HCT116 (cell line): ENCODE results near the gene KCNQ4. TPM values are rescaled to one million over a fixed set of nuclear protein-coding genes. Genes with fewer than 3 reads are reported as not detected.
A peak's percentile ranks its signal among the peaks of the same experiment; 100 is the strongest.

Experiments
- ATAC-seq: fragments of 200-7000 bp; cut with Tn5 transposase; 2 replicates; pipeline ENCODE4 v1.9.1; 2020; ENCODE audit warnings: mild to moderate bottlenecking, moderate library complexity
- BruUV-seq: library from RNA; stranded (reverse); fragments of 400-500 nt; replicated peaks from 2 replicates; lab custom pipeline; 2021; lab: Mats Ljungman, UMichigan
- CTCF ChIA-PET: fragments of 300-600 bp; sonication (Branson Sonifier 250); formaldehyde crosslinking; loops from one replicate; lab custom pipeline; 2021; ENCODE audit warnings: antibody characterized with exemption; lab: Charles Lee
- POLR2A ChIA-PET: fragments of 300-600, 350-600 bp; sonication (Branson Sonifier 250); formaldehyde crosslinking; loops from one replicate; lab custom pipeline; 2021; ENCODE audit warnings: antibody characterized with exemption; lab: Charles Lee
- RAD21 ChIA-PET, 2 experiments: fragments of 300-600 bp; sonication (Branson Sonifier 250); formaldehyde crosslinking; loops; one replicate each; lab custom pipeline; 2023; ENCODE audit warnings: low total read pairs in 2 of 2; ENCODE audit not compliant: uncharacterized antibody in 2 of 2, unreplicated experiment in 2 of 2, low non-redundant PET in 1 of 2; lab: Charles Lee
- DNase-seq: peaks from one replicate; pipeline ENCODE4 v3.0.0-alpha.2; 2010; ENCODE audit warnings: low read depth, low spot score
- H2AFZ ChIP-seq: fragments of 200-600 bp; shearing (Covaris generic), sonication (generic); 2 replicates; pipeline ENCODE4 v1.6.1; 2017; ENCODE audit warnings: low read depth, mixed run types, mixed read lengths, antibody characterized with exemption, low read length; ENCODE audit not compliant: poor library complexity, severe bottlenecking
- H3K27ac ChIP-seq: 2 replicates; pipeline ENCODE4 v1.5.1; 2012; ENCODE audit warnings: low read depth, low read length
- H3K27me3 ChIP-seq: fragments of 200-600 bp; sonication (generic); 2 replicates; pipeline ENCODE4 v1.6.1; 2016; ENCODE audit warnings: mixed run types, low read length, mixed read lengths; ENCODE audit not compliant: insufficient read depth
- H3K36me3 ChIP-seq, 2 experiments: fragments of 200-500 bp in 1 of 2; fragments of 200-600 bp in 1 of 2; sonication (Bioruptor generic) in 1 of 2; sonication (generic) in 1 of 2; 2 replicates each; pipeline versions ENCODE4 v1.5.1 to v1.6.1; 2014 to 2016; ENCODE audit warnings: low read length in 2 of 2, inconsistent platforms in 1 of 2, mixed read lengths in 1 of 2, mixed run types in 1 of 2; ENCODE audit not compliant: insufficient read depth in 2 of 2, control insufficient read depth in 1 of 2
- H3K4me1 ChIP-seq, 2 experiments: fragments of 200-600 bp in 1 of 2; sonication (generic) in 1 of 2; 2 replicates each; pipeline versions ENCODE4 v1.5.1 to v1.6.1; 2012 to 2017; ENCODE audit warnings: low read length in 2 of 2, inconsistent platforms in 1 of 2, mild to moderate bottlenecking in 1 of 2, mixed read lengths in 1 of 2, mixed run types in 1 of 2, moderate library complexity in 1 of 2; ENCODE audit not compliant: insufficient read depth in 2 of 2, control insufficient read depth in 1 of 2
- H3K4me2 ChIP-seq: fragments of 200-600 bp; sonication (generic); 2 replicates; pipeline ENCODE4 v1.6.1; 2017; ENCODE audit warnings: mixed run types, low read length, mixed read lengths
- H3K4me3 ChIP-seq, 2 experiments: fragments of 200-600 bp in 1 of 2; sonication (generic) in 1 of 2; replicated peaks in 1 of 2; 2 replicates each; pipeline ENCODE4 v1.5.1; 2011 to 2016; ENCODE audit warnings: low read length in 2 of 2, control low read depth in 1 of 2, low read depth in 1 of 2, mild to moderate bottlenecking in 1 of 2, mixed read lengths in 1 of 2, mixed run types in 1 of 2
- H3K79me2 ChIP-seq: fragments of 200-600 bp; sonication (generic); 2 replicates; pipeline ENCODE4 v1.6.1; 2017; ENCODE audit warnings: mild to moderate bottlenecking, mixed run types, low read length, moderate library complexity, mixed read lengths; ENCODE audit not compliant: insufficient read depth
- H3K9ac ChIP-seq: fragments of 200-600 bp; sonication (generic); 2 replicates; pipeline ENCODE4 v1.6.1; 2016; ENCODE audit warnings: low read length, mixed read lengths
- H3K9me2 ChIP-seq: fragments of 200-600 bp; sonication (generic), shearing (Covaris generic); 2 replicates; pipeline ENCODE4 v1.6.1; 2017; ENCODE audit warnings: mixed run types, mild to moderate bottlenecking, moderate library complexity; ENCODE audit not compliant: insufficient read depth
- H3K9me3 ChIP-seq, 2 experiments: fragments of 200-500 bp in 1 of 2; fragments of 200-600 bp in 1 of 2; sonication (Bioruptor generic) in 1 of 2; sonication (generic) in 1 of 2; 2 replicates each; pipeline ENCODE4 v1.6.1; 2014 to 2017; ENCODE audit warnings: low read length in 2 of 2, mixed read lengths in 2 of 2, inconsistent platforms in 1 of 2, low read depth in 1 of 2, mild to moderate bottlenecking in 1 of 2, mixed run types in 1 of 2, moderate library complexity in 1 of 2; ENCODE audit not compliant: control insufficient read depth in 1 of 2, insufficient read depth in 1 of 2
- H4K20me1 ChIP-seq: fragments of 200-600 bp; sonication (generic), shearing (Covaris generic); 2 replicates; pipeline ENCODE4 v1.6.1; 2017; ENCODE audit warnings: mixed run types, mild to moderate bottlenecking, moderate library complexity; ENCODE audit not compliant: insufficient read depth
- CTCF ChIP-seq, 3 experiments: fragments of 200-600 bp in 1 of 3; sonication (generic) in 1 of 3; IDR thresholded peaks in 2 of 3; conservative IDR thresholded peaks in 1 of 3; 2 replicates each; pipeline ENCODE4 v1.5.1; 2012 to 2017; ENCODE audit warnings: low read depth in 2 of 3, low read length in 2 of 3, antibody characterized with exemption in 1 of 3, borderline replicate concordance in 1 of 3, control low read depth in 1 of 3, mild to moderate bottlenecking in 1 of 3, mixed read lengths in 1 of 3, mixed run types in 1 of 3, moderate library complexity in 1 of 3; ENCODE audit not compliant: insufficient read depth in 1 of 3
- ELF1 ChIP-seq: IDR thresholded peaks from 2 replicates; pipeline ENCODE4 v1.6.1; 2012; ENCODE audit warnings: low read depth, borderline replicate concordance
- MAX ChIP-seq: IDR thresholded peaks from 2 replicates; pipeline ENCODE4 v1.6.1; 2012
- SP1 ChIP-seq: IDR thresholded peaks from 2 replicates; pipeline ENCODE4 v1.6.1; 2012; ENCODE audit warnings: low read depth
- SRF ChIP-seq: IDR thresholded peaks from 2 replicates; pipeline ENCODE4 v1.6.1; 2012; ENCODE audit warnings: low read depth
- TCF7L2 ChIP-seq: IDR thresholded peaks from 2 replicates; pipeline ENCODE4 v1.7.0; 2011; ENCODE audit warnings: borderline replicate concordance, inconsistent platforms; ENCODE audit not compliant: insufficient read depth, insufficient read length; ENCODE audit errors: extremely low read depth
- intact Hi-C: fragments of 100-400 bp; cut with micrococcal nuclease; formaldehyde crosslinking; loops from 2 replicates; pipeline ENCODE4 v1.10.0; 2022
- total RNA-seq: library from RNA; stranded (reverse); gene quantifications from one replicate; pipeline ENCODE4 v1.2.1, GENCODE V29; 2021; ENCODE audit not compliant: unreplicated experiment

The KCNQ4 gene
- total RNA-seq, 1 experiment from 2014 or later, result 4.1 TPM

- H3K9me3 ChIP-seq, result peaks cover 0 to 4% of the 10 kb centered on the region in 2 experiments; a peak in 1 of 4 replicates
- peak overlapping the region; percentile 72 for H2AFZ ChIP-seq
- no TSS peak for BruUV-seq
These were observed 88.7 kb downstream of the KCNQ4 start for GRCh38 chr1:40872276-40872675.

DNA sequence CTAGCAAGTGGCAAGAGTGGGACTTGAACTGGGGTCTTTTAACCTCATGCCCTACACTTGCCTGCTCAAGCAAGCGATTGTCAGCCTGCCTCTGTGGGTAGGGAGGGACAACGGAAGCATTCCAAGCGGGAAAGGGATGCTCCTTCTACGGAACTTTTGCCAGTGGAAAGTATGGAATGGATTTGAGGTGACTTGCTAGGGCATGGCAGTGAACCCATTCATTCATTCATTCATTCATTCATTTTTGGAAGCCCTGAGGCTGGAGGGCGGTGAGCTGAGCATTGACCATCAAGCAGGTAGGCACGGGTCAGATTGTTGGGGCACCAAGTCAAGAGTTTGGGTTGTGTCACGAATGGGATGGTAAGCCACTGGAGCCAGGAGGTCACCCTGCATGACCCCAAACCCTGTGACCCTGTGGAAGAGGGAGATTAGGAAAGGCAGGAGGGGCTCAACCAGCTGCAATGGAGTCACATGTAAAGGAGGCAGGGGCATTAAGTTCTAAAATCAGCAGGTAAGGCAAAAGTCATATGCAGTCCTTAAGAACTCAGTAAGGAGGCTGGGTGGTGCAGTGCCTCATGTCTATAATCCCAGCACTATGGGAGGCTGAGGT is 90.4 kb downstream of the KCNQ4 start:
- Histone ChIP-seq H3K79me2 (no peaks in the 10 kb centered on the region), H3K4me2 (0 out of 2 replicates have a peak overlapping the region, but pooled peaks have one; percentile 8), H3K36me3 (0 out of 4 replicates have a peak, but pooled peaks cover 0 to 5% of the 10 kb centered on the region in 2 experiments), H3K9ac (no peak overlapping the region), H3K27me3 (no peaks in the 10 kb centered on the region), H3K9me2 (no peaks in the 10 kb centered on the region), H3K9me3 (peaks cover 0 to 4% of the 10 kb centered on the region in 2 experiments; a peak in 1 of 4 replicates), H4K20me1 (no peaks in the 10 kb centered on the region), H3K4me1 (peaks cover 36 to 58% of the 10 kb centered on the region in 2 experiments), H2AFZ (no peak overlapping the region), H3K4me3 (no peak overlapping the region), H3K27ac (no peak overlapping the region)
- CTCF ChIA-PET, result interaction anchor here (2.1 kb wide), 1 partner anchor 11 kb away, joined by 6 read pairs; the partner anchor contains the start of gene CITED4
- no peak for DNase-seq
- no TSS peak for BruUV-seq
- RAD21 ChIA-PET, result no interaction called here
- TF ChIP-seq SRF (no peak), TCF7L2 (no peak), ELF1 (no peak), SP1 (no peak), CTCF (IDR thresholded peaks at IDR 0.05 in 2 of 3, conservative IDR thresholded peaks at IDR 0.05 in 1 of 3; ENCODE audit: borderline replicate concordance in 1 of 3, insufficient read depth in 1 of 3, low read depth in 2 of 3, low read length in 2 of 3) (no peak)
- POLR2A ChIA-PET, result no interaction called here
- intact Hi-C loops, result no loop called here
- ATAC-seq, result no peak

More at GRCh38 chr1:40872276-40872675, 88.7 kb downstream of the KCNQ4 start:
- Histone ChIP-seq H3K4me1 (peaks cover 22 to 50% of the 10 kb centered on the region in 2 experiments), H4K20me1 (no peaks in the 10 kb centered on the region), H3K9me2 (no peaks in the 10 kb centered on the region), H3K4me2 (no peak overlapping the region), H3K9ac (no peak overlapping the region), H3K36me3 (0 out of 4 replicates have a peak, but pooled peaks cover 0 to 5% of the 10 kb centered on the region in 2 experiments), H3K79me2 (no peaks in the 10 kb centered on the region), H3K27ac (no peak overlapping the region), H3K27me3 (no peaks in the 10 kb centered on the region), H3K4me3 (no peak overlapping the region)
- intact Hi-C loops, result no loop called here
- ChIA-PET POLR2A (no interaction called here), RAD21 (no interaction called here), CTCF (interaction anchor here (0.9 to 1.7 kb wide), 2 partner anchors 76 to 80 kb away, joined by 3 to 9 read pairs; no protein-coding TSS in a partner anchor)
- DNase-seq, result no peak
- TF ChIP-seq MAX, result no peak
- TF ChIP-seq, all 23 proteins: peak for 0
- ATAC-seq, result no peak
